Tibial nerve (tissue), 4 donors: ENCODE results near the gene SNRNP70. TPM values are rescaled to one million over a fixed set of nuclear protein-coding genes. Genes with fewer than 3 reads are reported as not detected.
A peak's percentile ranks its signal among the peaks of the same experiment; 100 is the strongest.

Experiments used
- DNase-seq, 2 donors: peaks; one replicate each; pipeline ENCODE4 v3.0.0-alpha.2; 2019; ENCODE audit warnings: low spot score in 2 of 2
- H3K27ac ChIP-seq, 4 donors: fragments of 200-600 bp; sonication (generic) in 3 of 4; one replicate each; pipeline ENCODE4 v1.5.1; 2017 to 2019; ENCODE audit warnings: mild to moderate bottlenecking in 1 of 4
- H3K27me3 ChIP-seq, 2 donors: fragments of 200-600 bp; sonication (generic) in 1 of 2; one replicate each; pipeline versions ENCODE4 v1.5.1 to v1.6.0; 2017 to 2019
- H3K36me3 ChIP-seq, 3 donors: fragments of 200-600 bp; sonication (generic); one replicate each; pipeline ENCODE4 v1.5.1; 2018 to 2019
- H3K4me1 ChIP-seq, 4 donors: fragments of 200-600 bp; sonication (generic) in 3 of 4; one replicate each; pipeline ENCODE4 v1.5.1; 2017 to 2019
- H3K4me3 ChIP-seq, 4 donors: fragments of 200-600 bp; sonication (generic) in 3 of 4; one replicate each; pipeline ENCODE4 v1.5.1; 2017 to 2019; ENCODE audit warnings: mild to moderate bottlenecking in 1 of 4, moderate library complexity in 1 of 4
- H3K9me3 ChIP-seq, 4 donors: fragments of 200-600 bp; sonication (generic) in 3 of 4; one replicate each; pipeline ENCODE4 v1.5.1; 2017 to 2019
- EP300 ChIP-seq, 2 donors: sonication (generic); formaldehyde crosslinking; IDR thresholded peaks; one replicate each; pipeline ENCODE4 v1.6.1; 2017; ENCODE audit warnings: antibody characterized with exemption in 2 of 2, mild to moderate bottlenecking in 1 of 2
- POLR2A ChIP-seq, 2 donors: fragments of 450-650 bp; IDR thresholded peaks; one replicate each; pipeline ENCODE4 v1.6.1; 2017; ENCODE audit warnings: antibody characterized with exemption in 2 of 2, mild to moderate bottlenecking in 2 of 2, moderate library complexity in 2 of 2
- WGBS, 2 donors: methylation state at CpG; one replicate each; pipeline ENCODE4 v1.1.5; 2018; 5-methylcytosine and 5-hydroxymethylcytosine counted together
- total RNA-seq, 4 donors: library from RNA; depleted of rRNA; stranded (reverse); fragments of >200 nt; gene quantifications; one replicate each; pipeline ENCODE4 v1.1.0, GENCODE V29; 2016
- TF ChIP-seq, protein P1 (sequence below), 5 experiments: fragments of 200-600 bp in 3 of 5; fragments of 450-650 bp in 2 of 5; sonication (generic) in 3 of 5; IDR thresholded peaks; one replicate each; pipeline ENCODE4 v1.5.1; 2016 to 2019; ENCODE audit warnings: antibody characterized with exemption in 5 of 5, mild to moderate bottlenecking in 3 of 5, moderate library complexity in 2 of 5

Gene SNRNP70
- total RNA-seq, 4 donors from 2014 or later: 286 to 444 (median 400) TPM

DNA sequence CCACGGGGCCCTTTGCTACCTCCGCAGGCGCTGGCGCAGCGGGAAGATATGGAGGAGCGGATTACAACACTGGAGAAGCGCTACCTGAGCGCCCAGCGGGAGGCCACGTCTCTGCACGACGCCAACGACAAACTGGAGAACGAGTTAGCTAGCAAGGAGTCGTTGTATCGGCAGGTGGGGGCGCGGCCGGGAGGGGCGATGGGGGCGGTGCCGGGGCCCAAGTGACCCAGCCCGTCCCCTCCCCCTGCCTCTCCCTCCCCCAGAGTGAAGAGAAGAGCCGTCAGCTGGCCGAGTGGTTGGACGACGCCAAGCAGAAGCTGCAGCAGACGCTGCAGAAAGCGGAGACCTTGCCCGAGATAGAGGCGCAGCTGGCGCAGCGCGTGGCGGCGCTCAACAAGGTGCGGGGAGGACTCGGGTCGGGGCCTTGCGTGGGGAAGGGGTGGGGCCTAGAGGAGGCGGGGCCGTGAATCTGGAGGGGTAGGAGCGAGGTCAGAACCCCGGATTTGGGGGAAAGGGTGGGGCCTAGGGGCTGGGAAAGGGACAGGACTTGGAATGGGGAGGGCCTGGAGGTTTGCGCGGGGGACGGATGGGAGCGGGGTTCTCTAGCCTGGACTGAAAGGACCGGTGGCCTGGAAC, 47.8 kb downstream of the SNRNP70 start:
- Histone ChIP-seq H3K4me3 (peak overlapping the region in 2 of 4 donors; percentile 27 to 38), H3K36me3 (no peaks in the 10 kb centered on the region), H3K27me3 (peaks cover 0 to 46% of the 10 kb centered on the region in 2 donors), H3K27ac (no peak overlapping the region), H3K4me1 (peaks cover 0 to 37% (median 14%) of the 10 kb centered on the region in 4 donors), H3K9me3 (no peaks in the 10 kb centered on the region)
- no peak for DNase-seq
- WGBS, 2 donors: 26% methylated on average over 40 to 48 of the region's 49 CpGs
- TF ChIP-seq POLR2A (IDR thresholded peaks at IDR 0.05) (no peak), EP300 (IDR thresholded peaks at IDR 0.05) (no peak)
- TF ChIP-seq, protein P1, sequence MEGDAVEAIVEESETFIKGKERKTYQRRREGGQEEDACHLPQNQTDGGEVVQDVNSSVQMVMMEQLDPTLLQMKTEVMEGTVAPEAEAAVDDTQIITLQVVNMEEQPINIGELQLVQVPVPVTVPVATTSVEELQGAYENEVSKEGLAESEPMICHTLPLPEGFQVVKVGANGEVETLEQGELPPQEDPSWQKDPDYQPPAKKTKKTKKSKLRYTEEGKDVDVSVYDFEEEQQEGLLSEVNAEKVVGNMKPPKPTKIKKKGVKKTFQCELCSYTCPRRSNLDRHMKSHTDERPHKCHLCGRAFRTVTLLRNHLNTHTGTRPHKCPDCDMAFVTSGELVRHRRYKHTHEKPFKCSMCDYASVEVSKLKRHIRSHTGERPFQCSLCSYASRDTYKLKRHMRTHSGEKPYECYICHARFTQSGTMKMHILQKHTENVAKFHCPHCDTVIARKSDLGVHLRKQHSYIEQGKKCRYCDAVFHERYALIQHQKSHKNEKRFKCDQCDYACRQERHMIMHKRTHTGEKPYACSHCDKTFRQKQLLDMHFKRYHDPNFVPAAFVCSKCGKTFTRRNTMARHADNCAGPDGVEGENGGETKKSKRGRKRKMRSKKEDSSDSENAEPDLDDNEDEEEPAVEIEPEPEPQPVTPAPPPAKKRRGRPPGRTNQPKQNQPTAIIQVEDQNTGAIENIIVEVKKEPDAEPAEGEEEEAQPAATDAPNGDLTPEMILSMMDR (IDR thresholded peaks at IDR 0.05): no peak

DNA sequence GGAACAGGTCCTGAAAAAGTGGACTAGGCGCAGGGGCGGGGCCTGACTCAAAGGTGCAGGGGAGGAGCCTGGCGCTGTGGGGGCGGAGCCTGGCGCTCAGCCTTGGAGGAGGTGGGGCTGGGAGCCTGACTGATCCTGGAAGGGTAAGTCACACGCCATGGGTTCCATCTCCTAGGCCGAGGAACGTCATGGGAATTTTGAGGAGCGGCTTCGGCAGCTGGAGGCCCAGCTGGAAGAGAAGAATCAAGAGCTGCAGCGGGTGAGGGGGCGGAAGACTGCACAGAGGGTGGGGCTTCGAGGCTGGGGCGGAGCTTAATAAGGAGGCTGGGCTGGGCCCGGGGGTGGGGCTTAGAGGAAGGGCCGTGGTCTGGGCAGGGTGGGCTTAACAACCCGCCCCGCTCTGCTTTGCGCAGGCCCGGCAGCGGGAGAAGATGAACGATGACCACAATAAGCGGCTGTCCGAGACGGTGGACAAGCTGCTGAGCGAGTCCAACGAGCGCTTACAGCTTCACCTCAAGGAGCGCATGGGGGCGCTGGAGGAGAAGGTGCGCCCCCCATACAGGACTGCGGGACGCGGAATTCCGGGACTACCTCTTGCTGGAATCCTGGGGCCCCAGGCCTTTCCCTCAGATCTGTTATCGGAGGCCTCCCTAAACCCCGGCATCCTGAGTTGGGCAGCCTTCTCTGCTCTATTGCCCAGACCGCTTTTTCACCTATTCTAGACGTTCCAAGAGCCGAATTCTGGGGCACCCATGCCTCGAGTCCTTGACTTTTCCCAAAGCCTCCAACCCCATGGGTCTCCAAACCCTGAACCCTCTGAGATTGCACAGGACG, 48.6 kb downstream of the SNRNP70 start:
- Histone ChIP-seq H3K27ac (no peak overlapping the region), H3K4me1 (peaks cover 0 to 30% (median 8%) of the 10 kb centered on the region in 4 donors), H3K27me3 (peaks cover 0 to 46% of the 10 kb centered on the region in 2 donors), H3K36me3 (no peaks in the 10 kb centered on the region), H3K4me3 (peak overlapping the region in 2 of 4 donors; percentile 27 to 38), H3K9me3 (no peaks in the 10 kb centered on the region)
- 20% methylated on average over 42 of the region's 42 CpGs for WGBS, 2 donors
- TF ChIP-seq, protein P1 (IDR thresholded peaks at IDR 0.05): no peak
- TF ChIP-seq POLR2A (IDR thresholded peaks at IDR 0.05): no peak
- TF ChIP-seq EP300 (IDR thresholded peaks at IDR 0.05): no peak
- no peak for DNase-seq

DNA sequence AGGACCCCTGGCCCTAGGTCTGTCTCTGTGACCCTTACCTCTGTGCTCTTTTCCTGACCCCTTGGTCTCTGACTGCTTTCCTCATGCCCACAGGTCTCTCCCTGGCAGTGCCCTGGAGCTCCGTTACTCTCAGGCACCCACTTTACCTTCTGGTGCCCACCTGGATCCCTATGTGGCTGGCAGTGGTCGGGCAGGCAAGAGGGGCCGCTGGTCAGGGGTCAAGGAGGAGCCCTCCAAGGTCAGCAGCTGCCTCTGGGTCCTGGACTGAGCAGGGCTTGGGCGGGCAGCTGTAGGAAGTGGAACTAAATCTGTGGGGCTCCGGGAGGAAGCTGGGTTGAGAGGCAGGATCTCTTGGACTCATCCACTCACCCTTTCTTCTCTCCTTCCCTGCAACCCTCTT, 50.4 kb downstream of the SNRNP70 start:
- DNase-seq: no peak
- no peaks in the 10 kb centered on the region for H3K9me3 ChIP-seq
- H3K27me3 ChIP-seq: peaks cover 0 to 46% of the 10 kb centered on the region in 2 donors
- WGBS, 2 donors: 84 to 91% methylated on average over 5 of the region's 5 CpGs
- no peaks in the 10 kb centered on the region for H3K36me3 ChIP-seq
- no peak overlapping the region for H3K4me3 ChIP-seq
- no peak for TF ChIP-seq EP300 (IDR thresholded peaks at IDR 0.05)
- TF ChIP-seq POLR2A (IDR thresholded peaks at IDR 0.05): no peak
- TF ChIP-seq, protein P1 (IDR thresholded peaks at IDR 0.05): no peak
- peaks cover 0 to 25% (median 8%) of the 10 kb centered on the region in 4 donors for H3K4me1 ChIP-seq
- no peak overlapping the region for H3K27ac ChIP-seq

DNA sequence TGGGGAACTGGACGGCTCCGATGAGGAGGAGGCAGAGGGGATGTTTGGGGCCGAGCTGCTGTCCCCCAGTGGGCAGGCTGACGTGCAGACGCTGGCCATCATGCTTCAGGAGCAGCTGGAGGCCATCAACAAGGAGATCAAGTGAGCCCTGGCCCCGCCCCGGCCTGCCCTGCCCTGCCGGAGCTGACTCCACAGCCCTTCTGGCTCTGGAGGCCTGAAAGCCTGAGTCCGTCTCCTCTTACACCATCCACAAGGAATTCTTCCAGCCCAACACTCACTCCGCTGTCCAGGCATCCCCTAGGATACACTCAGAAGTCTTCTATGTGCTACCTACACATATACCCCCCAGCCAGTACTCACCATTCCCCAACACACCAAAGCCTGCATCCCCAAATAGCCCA, 51.5 kb downstream of the SNRNP70 start:
- H3K4me3 ChIP-seq: no peak overlapping the region
- H3K9me3 ChIP-seq: no peaks in the 10 kb centered on the region
- no peak overlapping the region for H3K27ac ChIP-seq
- no peak for DNase-seq
- H3K27me3 ChIP-seq: peaks cover 0 to 46% of the 10 kb centered on the region in 2 donors
- H3K36me3 ChIP-seq: no peaks in the 10 kb centered on the region
- 68 to 70% methylated on average over 10 of the region's 10 CpGs for WGBS, 2 donors
- peaks cover 0 to 25% (median 8%) of the 10 kb centered on the region in 4 donors for H3K4me1 ChIP-seq
- no peak for TF ChIP-seq EP300 (IDR thresholded peaks at IDR 0.05)
- TF ChIP-seq POLR2A (IDR thresholded peaks at IDR 0.05): no peak
- TF ChIP-seq, protein P1 (IDR thresholded peaks at IDR 0.05): no peak

DNA sequence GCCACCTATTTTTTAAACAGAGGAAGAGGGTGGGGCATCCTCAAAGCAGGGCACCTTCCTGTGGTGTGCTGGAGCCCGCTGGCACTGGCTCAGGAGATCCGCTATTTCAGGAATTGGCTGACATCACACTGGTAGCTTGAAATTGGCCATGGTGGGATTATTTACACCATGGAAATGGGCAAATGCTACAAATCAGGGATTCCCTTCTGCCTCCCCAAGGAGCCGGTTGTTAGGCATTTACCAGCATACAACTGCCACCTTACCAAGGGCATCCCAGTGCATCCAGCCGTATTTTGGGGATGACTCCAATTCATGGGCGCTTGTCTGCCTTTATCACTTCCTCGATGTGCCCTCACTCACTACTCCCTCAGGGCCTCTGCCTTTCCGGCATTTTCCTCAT, 55.7 kb downstream of the SNRNP70 start:
- WGBS, 2 donors: 90% methylated on average over 7 of the region's 7 CpGs
- Histone ChIP-seq H3K36me3 (no peaks in the 10 kb centered on the region), H3K4me3 (no peak overlapping the region), H3K27me3 (peaks cover 0 to 34% of the 10 kb centered on the region in 2 donors), H3K4me1 (peaks cover 0 to 25% (median 9%) of the 10 kb centered on the region in 4 donors), H3K27ac (no peak overlapping the region), H3K9me3 (no peaks in the 10 kb centered on the region)
- TF ChIP-seq, protein P1 (IDR thresholded peaks at IDR 0.05): no peak
- TF ChIP-seq POLR2A (IDR thresholded peaks at IDR 0.05) (no peak), EP300 (IDR thresholded peaks at IDR 0.05) (no peak)
- DNase-seq: no peak
